Endothelial cell of umbilical vein (primary cell): ENCODE data around the gene KRT74. TPM values are rescaled to one million over a fixed set of nuclear protein-coding genes. Genes with fewer than 3 reads are reported as not detected.

ENCODE experiments used
- BruUV-seq: library from RNA; stranded (reverse); fragments of 400-500 nt; replicated peaks from 2 replicates; lab custom pipeline; 2021; lab: Mats Ljungman, UMichigan
- CTCF ChIA-PET: fragments of 300-600, 350-600 bp; sonication (Branson Sonifier 250); formaldehyde crosslinking; loops from one replicate; lab custom pipeline; 2021; ENCODE audit warnings: antibody characterized with exemption, inconsistent platforms; lab: Charles Lee
- POLR2A ChIA-PET: fragments of 300-600, 350-600 bp; sonication (Branson Sonifier 250); formaldehyde crosslinking; loops from one replicate; lab custom pipeline; 2021; ENCODE audit warnings: antibody characterized with exemption, inconsistent platforms; lab: Charles Lee
- DNase-seq: peaks from one replicate; pipeline ENCODE4 v3.0.0-alpha.2; 2011; ENCODE audit warnings: low read depth, low spot score
- FAIRE-seq: peaks from 2 replicates; lab custom pipeline; 2011; peaks lifted over from hg19 to GRCh38; lab: Jason Lieb, UNC
- H2AFZ ChIP-seq: 2 replicates; pipeline ENCODE4 v1.6.0; 2012; ENCODE audit warnings: low read depth, low read length, control low read depth, inconsistent platforms
- H3K27ac ChIP-seq: 2 replicates; pipeline ENCODE4 v1.5.1; 2011; ENCODE audit warnings: low read depth, mild to moderate bottlenecking, control low read depth, low read length, moderate library complexity; ENCODE audit not compliant: insufficient read depth
- H3K27me3 ChIP-seq, 2 experiments: 2 replicates each; pipeline versions ENCODE4 v1.6.0 to v1.6.1; 2011; ENCODE audit warnings: low read length in 2 of 2, mixed read lengths in 1 of 2; ENCODE audit not compliant: control insufficient read depth in 2 of 2, insufficient read depth in 2 of 2
- H3K36me3 ChIP-seq, 2 experiments: 2 replicates in 1 of 2; 3 replicates in 1 of 2; pipeline ENCODE4 v1.5.1; 2011; ENCODE audit warnings: low read length in 2 of 2, mild to moderate bottlenecking in 1 of 2, moderate library complexity in 1 of 2; ENCODE audit not compliant: control insufficient read depth in 2 of 2, insufficient read depth in 2 of 2; ENCODE audit errors: extremely low read depth in 1 of 2
- H3K4me1 ChIP-seq: 3 replicates; pipeline ENCODE4 v1.5.1; 2011; ENCODE audit warnings: mild to moderate bottlenecking, low read length; ENCODE audit not compliant: control insufficient read depth, insufficient read depth; ENCODE audit errors: extremely low read depth
- H3K4me2 ChIP-seq: 2 replicates; pipeline ENCODE4 v1.6.1; 2011; ENCODE audit warnings: low read length, control low read depth, mixed read lengths; ENCODE audit not compliant: insufficient read depth
- H3K4me3 ChIP-seq, 3 experiments: fragments of 200-600 bp in 1 of 3; sonication (generic), shearing (Covaris generic) in 1 of 3; replicated peaks in 1 of 3; 2 replicates each; pipeline ENCODE4 v1.5.1; 2011 to 2016; ENCODE audit warnings: control low read depth in 3 of 3, low read length in 3 of 3, mild to moderate bottlenecking in 2 of 3, inconsistent platforms in 1 of 3, low read depth in 1 of 3, moderate library complexity in 1 of 3; ENCODE audit not compliant: insufficient read depth in 1 of 3
- H3K79me2 ChIP-seq: 2 replicates; pipeline ENCODE4 v1.6.0; 2012; ENCODE audit warnings: low read length, inconsistent platforms; ENCODE audit not compliant: control insufficient read depth, insufficient read depth
- H3K9ac ChIP-seq: replicated peaks from 2 replicates; pipeline ENCODE3; 2011; ENCODE audit warnings: low read length, control low read depth; ENCODE audit not compliant: insufficient read depth; ENCODE audit errors: extremely low read depth
- H3K9me1 ChIP-seq: replicated peaks from 3 replicates; pipeline ENCODE4 v1.6.0; 2011; ENCODE audit warnings: mild to moderate bottlenecking, low read length; ENCODE audit not compliant: control insufficient read depth, insufficient read depth; ENCODE audit errors: extremely low read depth
- H3K9me3 ChIP-seq: replicated peaks from 2 replicates; pipeline ENCODE4 v1.5.1; 2012; ENCODE audit warnings: low read length, inconsistent platforms; ENCODE audit not compliant: control insufficient read depth, insufficient read depth
- H4K20me1 ChIP-seq: replicated peaks from 2 replicates; pipeline ENCODE3; 2011; ENCODE audit warnings: mild to moderate bottlenecking, low read length; ENCODE audit not compliant: control insufficient read depth, insufficient read depth; ENCODE audit errors: extremely low read depth
- EZH2 ChIP-seq: IDR thresholded peaks from 2 replicates; pipeline ENCODE4 v1.6.1; 2012; ENCODE audit warnings: borderline replicate concordance, low read depth, mild to moderate bottlenecking, moderate library complexity, low read length, inconsistent platforms; ENCODE audit not compliant: severe bottlenecking
- FOS ChIP-seq: IDR thresholded peaks from 2 replicates; pipeline ENCODE4 v1.6.1; 2011; ENCODE audit warnings: mild to moderate bottlenecking, low read length, moderate library complexity, borderline replicate concordance; ENCODE audit not compliant: insufficient read depth
- GATA2 ChIP-seq: IDR thresholded peaks from 2 replicates; pipeline ENCODE4 v1.7.0; 2011; ENCODE audit warnings: low read depth, mild to moderate bottlenecking, moderate library complexity, mixed read lengths, low read length; ENCODE audit not compliant: insufficient read length, insufficient read depth
- JUN ChIP-seq: IDR thresholded peaks from 2 replicates; pipeline ENCODE4 v1.6.1; 2011; ENCODE audit warnings: borderline replicate concordance, low read depth; ENCODE audit not compliant: insufficient read length, insufficient read depth
- MYC ChIP-seq: IDR thresholded peaks from one replicate; pipeline ENCODE4 v1.6.1; 2011; ENCODE audit warnings: mild to moderate bottlenecking, low read depth, low read length
- POLR2A ChIP-seq: IDR thresholded peaks from 2 replicates; pipeline ENCODE4 v1.6.1; 2012; ENCODE audit warnings: low read depth, mild to moderate bottlenecking, control low read depth, low read length
- POLR2AphosphoS5 ChIP-seq: IDR thresholded peaks from 2 replicates; pipeline ENCODE4 v1.6.1; 2012; ENCODE audit warnings: low read depth, mild to moderate bottlenecking, control low read depth, low read length, moderate library complexity; ENCODE audit not compliant: insufficient read depth
- dilution Hi-C: fragments of 300-500 bp; cut with MboI; formaldehyde crosslinking; loops from one replicate; pipeline ENCODE4 v1.15.0; 2019; ENCODE audit warnings: low sequenced_read_pairs; ENCODE audit not compliant: extremely low pct_ligation_motif_present
- intact Hi-C: fragments of 100-400 bp; cut with micrococcal nuclease; formaldehyde crosslinking; loops from one replicate; pipeline ENCODE4 v1.10.0; 2022
- polyA plus RNA-seq, 4 experiments: library from polyadenylated mRNA; depleted of rRNA in 3 of 4; stranded (reverse) in 3 of 4; unstranded in 1 of 4; fragments of >200 nt; gene quantifications; 2 replicates each; pipeline versions ENCODE4 v1.2.1 to v1.2.3, GENCODE V29; 2011 to 2012; ENCODE audit warnings: missing spikeins in 1 of 4
- total RNA-seq: library from RNA; stranded (reverse); gene quantifications from 2 replicates; pipeline ENCODE4 v1.2.3, GENCODE V29; 2021
- TF ChIP-seq, protein P1 (sequence below): IDR thresholded peaks from 2 replicates; pipeline ENCODE4 v1.6.1; 2011; ENCODE audit not compliant: insufficient read depth, insufficient read length
- TF ChIP-seq, protein P2 (sequence below), 2 donors: IDR thresholded peaks; 1 replicate in 1 of 2; 2 replicates in 1 of 2; pipeline ENCODE4 v1.5.1; 2011; ENCODE audit warnings: low read length in 2 of 2, mild to moderate bottlenecking in 2 of 2, moderate library complexity in 2 of 2, control low read depth in 1 of 2, inconsistent platforms in 1 of 2, low read depth in 1 of 2; ENCODE audit not compliant: insufficient read depth in 1 of 2; ENCODE audit errors: extremely low read depth in 1 of 2

Gene KRT74
- total and polyA plus RNA-seq, 2 donors (not counting 3 experiments of a cell fraction or from before 2014, with no cell fraction given) = not detected

DNA sequence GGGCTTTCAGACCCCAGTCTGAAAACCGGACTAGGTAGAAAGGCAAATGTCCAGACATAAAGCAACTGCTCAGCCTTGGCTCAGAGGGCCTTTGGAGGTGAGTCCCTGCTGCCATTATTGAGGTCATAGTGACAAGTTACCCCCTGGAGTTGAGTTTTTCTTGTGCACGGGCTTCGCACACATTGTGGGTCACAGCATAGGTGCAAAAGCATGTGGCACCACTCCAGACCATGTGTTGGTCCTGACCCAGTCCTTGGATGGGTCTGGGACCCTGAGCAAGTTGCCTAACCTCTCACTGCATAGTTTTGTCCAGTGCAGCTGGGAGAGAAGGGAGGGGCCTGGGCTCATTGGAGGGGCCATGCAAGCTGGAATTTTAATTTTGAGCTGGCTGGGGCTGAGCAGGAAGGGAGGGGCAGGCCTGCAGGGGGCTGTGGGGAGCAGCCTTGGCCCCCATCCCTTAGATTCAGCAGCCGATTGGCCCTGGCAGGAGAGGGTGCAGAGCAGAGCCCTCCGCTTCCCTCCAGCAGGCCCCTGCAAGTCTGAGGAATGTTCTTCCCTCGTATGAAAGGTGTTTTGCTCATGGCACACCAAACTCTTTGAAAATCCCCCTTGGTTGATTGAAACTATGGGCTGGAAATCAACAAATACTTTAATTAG, 49.3 kb downstream of the KRT74 start:
- FAIRE-seq = no peak
- no peak overlapping the region for H2AFZ ChIP-seq
- H3K36me3 ChIP-seq = no peaks in the 10 kb centered on the region
- no TSS peak for BruUV-seq
- intact Hi-C loops (no loop called here), dilution Hi-C loops (no loop called here)
- no peaks in the 10 kb centered on the region for H3K9me1 ChIP-seq
- no peaks in the 10 kb centered on the region for H3K79me2 ChIP-seq
- TF ChIP-seq POLR2A (no peak), GATA2 (no peak), EZH2 (no peak), JUN (no peak), FOS (no peak), POLR2AphosphoS5 (no peak), MYC (no peak)
- TF ChIP-seq, protein P1, sequence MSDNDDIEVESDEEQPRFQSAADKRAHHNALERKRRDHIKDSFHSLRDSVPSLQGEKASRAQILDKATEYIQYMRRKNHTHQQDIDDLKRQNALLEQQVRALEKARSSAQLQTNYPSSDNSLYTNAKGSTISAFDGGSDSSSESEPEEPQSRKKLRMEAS = no peak
- TF ChIP-seq, protein P2, sequence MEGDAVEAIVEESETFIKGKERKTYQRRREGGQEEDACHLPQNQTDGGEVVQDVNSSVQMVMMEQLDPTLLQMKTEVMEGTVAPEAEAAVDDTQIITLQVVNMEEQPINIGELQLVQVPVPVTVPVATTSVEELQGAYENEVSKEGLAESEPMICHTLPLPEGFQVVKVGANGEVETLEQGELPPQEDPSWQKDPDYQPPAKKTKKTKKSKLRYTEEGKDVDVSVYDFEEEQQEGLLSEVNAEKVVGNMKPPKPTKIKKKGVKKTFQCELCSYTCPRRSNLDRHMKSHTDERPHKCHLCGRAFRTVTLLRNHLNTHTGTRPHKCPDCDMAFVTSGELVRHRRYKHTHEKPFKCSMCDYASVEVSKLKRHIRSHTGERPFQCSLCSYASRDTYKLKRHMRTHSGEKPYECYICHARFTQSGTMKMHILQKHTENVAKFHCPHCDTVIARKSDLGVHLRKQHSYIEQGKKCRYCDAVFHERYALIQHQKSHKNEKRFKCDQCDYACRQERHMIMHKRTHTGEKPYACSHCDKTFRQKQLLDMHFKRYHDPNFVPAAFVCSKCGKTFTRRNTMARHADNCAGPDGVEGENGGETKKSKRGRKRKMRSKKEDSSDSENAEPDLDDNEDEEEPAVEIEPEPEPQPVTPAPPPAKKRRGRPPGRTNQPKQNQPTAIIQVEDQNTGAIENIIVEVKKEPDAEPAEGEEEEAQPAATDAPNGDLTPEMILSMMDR (IDR thresholded peaks at IDR 0.05; ENCODE audit: extremely low read depth in 1 of 2, insufficient read depth in 1 of 2, low read depth in 1 of 2, low read length in 2 of 2) = no peak
- no peaks in the 10 kb centered on the region for H3K4me1 ChIP-seq
- CTCF ChIA-PET = no interaction called here
- H3K27ac ChIP-seq = no peak overlapping the region
- no peaks in the 10 kb centered on the region for H3K9me3 ChIP-seq
- no peak overlapping the region for H3K9ac ChIP-seq
- no peaks in the 10 kb centered on the region for H4K20me1 ChIP-seq
- no peak overlapping the region for H3K4me3 ChIP-seq
- no peak for DNase-seq
- H3K27me3 ChIP-seq = no peaks in the 10 kb centered on the region
- no peak overlapping the region for H3K4me2 ChIP-seq
- POLR2A ChIA-PET = no interaction called here
